GM04504 (cell line): ENCODE results near the gene ACKR2.
A peak's percentile ranks its signal among the peaks of the same experiment; 100 is the strongest.
"Not testable (repeated sequence)": the region's sequence is repeated elsewhere in the genome, so short reads cannot be mapped to it uniquely, and the experiment has no call there.

Experiments used
- DNase-seq: peaks from one replicate; pipeline ENCODE4 v3.0.0-alpha.2; 2012; ENCODE audit warnings: low read depth

Gene ACKR2

DNA sequence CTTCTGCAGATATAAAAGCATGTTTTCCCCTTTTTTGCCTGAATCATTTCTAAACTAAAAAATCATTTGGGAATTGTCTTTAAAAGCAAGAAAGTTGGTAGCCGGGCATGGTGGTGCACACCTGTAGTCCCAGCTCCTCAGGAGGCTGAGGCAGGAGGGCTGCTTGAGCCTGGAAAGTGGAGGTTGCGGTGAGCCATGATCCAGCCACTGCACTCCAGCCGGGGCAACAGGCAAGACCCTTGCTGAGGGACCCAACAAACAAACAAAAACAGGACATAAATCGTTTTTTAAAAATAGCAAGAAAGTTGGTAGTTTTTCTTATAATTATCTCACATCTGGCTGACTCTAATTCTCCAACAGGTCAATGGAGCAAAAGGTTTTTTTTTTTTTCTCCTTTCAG lies 7.5 kb upstream of the ACKR2 start:
- DNase-seq, result no peak

DNA sequence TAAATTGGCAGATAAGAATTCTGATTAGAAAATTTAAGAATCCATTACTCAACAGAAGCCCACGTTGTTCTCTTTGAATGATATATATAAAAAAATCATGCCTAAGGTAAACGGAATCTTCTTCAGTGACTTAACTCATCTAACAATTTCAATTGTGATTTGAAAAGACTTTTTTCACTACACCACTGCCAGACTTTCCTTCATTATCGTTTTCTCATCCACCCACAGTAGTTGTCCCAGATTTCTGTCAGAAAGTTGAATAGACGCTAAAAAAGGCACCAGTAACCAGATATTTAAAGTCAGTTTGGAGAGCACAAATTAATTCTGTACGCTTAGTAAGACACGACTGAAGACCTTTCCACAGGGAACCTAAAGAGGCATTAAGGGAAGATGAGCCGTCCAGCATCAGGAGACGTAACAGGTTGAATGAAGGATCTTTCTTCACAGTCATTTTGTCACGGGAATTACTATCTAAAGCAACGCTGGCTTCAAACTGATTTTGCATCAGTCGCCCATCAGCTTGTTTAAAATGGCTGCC lies 6.3 kb upstream of the ACKR2 start:
- DNase-seq, result no peak

DNA sequence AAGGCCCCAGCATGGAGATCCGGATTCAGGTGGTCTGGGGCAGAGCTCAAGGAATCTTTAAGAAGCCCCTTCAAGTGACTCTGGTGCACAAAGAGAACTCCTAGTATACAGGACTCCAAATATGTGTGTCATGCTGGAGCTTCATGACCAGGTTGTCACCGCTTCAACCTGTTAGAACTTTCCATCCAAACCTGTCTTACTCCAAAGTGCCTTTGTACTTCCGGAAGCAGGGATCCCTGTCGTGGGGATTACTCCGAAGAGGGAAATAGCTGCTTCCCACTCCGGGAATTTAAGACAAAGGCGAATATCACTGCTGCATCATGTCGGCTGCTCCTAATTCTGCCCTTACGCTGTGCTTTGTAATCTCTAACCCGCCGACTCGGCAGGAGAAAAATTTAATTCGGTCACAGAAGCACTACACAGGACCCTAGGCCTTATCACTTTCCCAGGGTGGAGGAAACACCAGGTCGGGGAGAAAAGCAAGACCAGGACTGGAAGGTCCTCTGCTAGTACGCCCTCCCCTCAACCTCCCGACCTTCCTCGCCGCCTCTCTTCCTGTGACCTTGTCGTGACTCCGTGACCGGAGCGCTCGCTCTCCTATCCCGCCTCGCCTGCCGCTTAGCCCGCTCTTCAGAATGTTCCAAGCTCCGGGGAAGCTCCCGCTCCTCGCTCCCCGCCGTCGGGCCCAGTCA lies 5.7 kb upstream of the ACKR2 start:
- peak; percentile 9 for DNase-seq

DNA sequence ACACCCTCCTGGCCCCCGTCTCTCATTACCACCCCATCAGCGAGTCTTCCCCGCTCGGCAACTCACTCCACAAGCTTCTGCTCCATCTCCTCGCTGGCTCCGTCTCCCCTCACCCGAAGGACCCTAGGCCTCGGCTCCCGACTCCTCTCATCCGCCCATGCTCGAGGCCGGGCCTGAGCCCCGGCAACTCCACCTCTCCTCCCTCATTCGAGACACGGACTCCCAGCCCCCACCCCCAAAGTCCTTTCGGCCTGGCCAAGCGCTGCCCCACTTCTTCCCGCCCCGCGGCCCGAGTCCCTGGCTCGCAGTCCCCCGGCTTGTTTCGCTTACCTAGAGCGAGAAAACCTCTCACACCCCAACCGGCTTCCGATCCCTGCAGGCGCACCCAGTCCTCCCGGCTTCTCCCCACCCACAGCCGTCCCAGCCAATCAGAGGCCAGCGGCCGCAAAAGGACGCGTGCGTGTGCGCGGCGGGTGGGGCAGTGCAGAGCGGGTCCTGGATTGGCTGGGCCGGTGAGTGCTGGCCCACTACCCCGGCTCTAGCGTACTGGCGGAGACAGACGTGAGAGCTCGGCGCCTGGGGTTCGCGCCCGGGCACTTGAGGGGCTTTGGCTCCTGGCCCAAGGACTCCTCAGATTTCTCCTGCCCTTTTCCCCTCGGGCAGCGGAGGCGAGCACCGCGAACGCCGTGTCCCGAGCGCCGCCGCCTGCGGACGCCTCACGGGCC lies 5.0 kb upstream of the ACKR2 start, which contains the start of gene HIGD1A:
TSS of gene HIGD1A (minus strand) at position 385 of the 725 bp plus-strand sequence. CDS start 10,237 bp downstream, outside the sequence.
- peak; percentile 84 for DNase-seq

DNA sequence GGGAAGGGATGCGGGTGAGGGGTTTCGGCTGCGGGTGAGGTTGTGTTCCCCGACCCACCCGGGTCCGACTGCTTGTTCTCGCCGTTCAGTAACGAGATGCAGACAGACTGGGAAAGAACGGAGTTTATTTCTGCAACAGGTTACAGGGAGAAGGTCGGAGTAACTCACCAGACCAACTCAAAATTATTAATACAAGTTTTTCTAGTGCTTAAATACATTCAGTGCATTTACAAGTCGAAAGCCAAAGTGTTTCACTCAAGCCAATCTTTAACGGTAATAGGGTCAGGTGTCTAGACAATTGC lies 4.5 kb upstream of the ACKR2 start:
- no peak for DNase-seq

DNA sequence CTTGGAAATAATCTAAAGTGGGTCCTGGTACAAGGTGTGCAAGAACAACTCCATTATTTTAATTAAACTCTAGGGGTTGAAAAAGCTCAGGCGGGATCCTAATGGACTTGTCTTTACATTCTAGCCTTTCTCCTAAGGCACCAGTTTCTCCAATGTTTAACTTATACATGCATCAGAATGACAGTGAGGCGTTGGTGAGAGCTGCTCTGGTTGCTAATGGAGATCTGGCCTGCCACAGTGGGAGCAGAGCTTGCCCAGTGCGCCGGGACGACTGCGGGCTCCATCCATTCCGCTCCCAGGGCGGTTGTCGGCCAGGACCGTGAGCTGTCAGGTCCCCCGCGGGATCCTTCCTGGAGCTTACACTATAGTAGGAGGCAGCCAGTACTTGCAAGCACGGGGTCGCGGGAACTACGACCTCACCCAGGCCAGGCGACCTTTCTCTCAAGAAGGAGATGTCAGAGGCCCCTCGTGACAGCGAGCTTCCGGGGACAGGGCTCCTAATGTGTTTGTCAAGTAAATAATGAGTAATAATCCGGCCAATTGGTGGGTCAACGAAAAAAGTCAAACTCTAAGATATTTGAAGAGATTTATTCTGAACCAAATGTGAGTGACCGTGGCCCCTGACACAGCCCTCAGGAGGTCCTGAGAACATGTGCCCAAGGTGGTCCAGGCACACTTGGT lies 4.0 kb upstream of the ACKR2 start:
- DNase-seq, result no peak

DNA sequence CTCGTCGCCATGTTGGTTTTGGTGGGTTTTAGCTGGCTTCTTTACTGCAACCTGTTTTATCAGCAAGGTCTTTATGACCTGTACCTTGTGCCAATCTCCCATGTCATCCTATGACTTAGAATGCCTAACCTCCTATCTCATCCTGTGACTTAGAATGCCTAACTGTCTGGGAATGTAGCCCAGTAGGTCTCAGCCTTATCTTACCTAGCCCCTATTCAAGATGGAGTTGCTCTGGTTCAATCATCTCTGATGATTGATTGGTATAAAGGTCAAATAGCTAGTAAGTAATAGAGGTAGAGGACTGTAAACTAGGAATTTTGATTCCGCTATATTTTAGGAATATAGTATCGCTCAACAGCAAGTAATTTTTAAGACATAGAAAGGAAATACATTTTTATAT lies 1.3 kb upstream of the ACKR2 start:
- no peak for DNase-seq

DNA sequence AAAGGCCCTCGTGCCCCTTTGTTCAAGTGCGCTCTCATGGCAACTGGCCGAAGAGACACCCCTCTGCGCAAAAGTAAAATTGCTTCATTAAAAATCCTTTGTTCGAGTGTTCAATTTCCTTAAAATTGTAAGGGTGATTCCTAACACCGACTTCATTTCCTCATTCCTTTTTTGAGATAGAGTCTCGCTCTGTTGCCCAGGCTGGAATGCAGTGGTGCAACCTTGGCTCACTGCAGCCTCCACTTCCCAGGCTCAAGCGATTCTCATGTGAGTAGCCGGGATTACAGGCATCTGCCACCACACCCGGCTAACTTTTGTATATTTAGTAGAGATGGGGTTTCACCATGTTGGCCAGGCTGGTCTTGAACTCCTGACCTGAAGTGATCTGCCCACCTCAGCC lies 1.5 kb downstream of the ACKR2 start:
- DNase-seq, result not testable (repeated sequence)

DNA sequence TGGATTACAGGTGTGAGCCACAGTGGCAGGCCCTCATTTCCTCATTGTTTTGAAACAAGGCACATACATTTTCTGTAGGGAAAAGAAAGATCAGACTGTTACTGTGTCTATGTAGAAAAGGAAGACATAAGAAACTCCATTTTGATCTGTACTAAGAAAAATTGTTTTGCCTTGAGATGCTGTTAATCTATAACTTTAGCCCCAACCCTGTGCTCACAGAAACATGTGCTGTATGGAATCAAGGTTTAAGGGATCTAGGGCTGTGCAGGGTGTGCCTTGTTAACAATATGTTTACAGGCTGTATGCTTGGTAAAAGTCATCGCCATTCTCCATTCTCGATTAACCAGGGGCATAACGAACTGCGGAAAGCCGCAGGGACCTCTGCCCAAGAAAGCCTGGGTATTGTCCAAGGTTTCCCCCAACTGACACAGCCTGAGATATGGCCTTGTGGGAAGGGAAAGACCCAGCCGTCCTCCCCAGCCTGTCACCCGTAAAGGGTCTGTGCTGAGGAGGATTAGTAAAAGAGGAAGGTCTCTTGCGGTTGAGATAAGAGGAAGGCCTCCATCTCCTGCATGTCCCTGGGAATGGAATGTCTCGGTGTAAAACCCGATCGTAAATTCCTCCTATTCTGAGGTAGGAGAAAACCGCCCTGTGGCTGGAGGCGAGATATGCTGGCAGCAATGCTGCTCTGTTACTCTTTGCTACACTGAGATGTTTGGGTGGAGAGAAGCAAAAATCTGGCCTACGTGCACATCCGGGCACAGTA lies 2.1 kb downstream of the ACKR2 start:
- DNase-seq, result not testable (repeated sequence)

DNA sequence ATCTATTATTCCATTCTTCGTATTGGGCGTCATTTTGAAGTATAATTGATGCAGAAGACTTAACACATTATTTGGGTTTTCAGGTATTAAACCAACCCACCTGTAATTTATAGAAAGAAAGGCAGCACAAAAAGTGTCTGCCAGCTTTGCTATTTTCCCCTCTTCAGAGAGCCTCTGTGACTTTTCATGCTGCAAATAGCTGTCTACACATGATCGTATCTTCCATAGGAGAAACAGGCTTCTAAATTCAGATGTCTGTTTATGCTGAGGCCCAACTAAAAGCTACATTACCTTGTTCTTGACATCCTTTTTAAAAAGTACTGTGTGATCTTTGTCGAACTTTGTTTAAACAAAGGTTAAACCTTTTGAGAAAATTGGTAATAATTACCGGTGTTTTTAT lies 5.0 kb downstream of the ACKR2 start:
- DNase-seq, result no peak

DNA sequence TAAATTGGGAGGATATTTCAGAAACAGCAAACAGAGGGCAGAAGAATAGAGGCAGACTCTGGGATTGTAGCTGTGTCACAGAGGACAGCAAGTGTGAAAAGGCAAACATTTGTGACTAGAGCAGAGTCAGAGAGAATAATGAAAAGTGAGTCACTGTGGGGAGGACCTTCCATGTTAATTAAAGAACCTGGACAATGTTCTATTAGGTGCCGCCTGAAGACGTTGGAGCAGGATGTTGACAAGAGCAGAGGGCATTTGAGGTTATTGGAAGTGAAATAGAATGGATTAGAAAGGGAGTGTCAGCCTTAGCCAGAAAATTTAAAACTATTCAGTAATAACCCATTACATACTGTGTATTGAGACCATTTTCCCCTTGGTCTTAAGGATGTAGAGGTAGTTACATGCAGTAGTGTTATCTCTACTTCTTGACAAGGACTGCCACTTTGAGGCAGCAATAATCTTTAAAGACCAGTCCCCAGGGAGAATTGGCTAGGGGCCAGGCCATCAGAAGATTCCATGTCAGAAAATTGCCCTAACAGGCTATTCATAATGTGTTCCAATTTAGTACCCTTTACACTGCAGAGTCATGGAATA lies 5.8 kb downstream of the ACKR2 start:
- no peak for DNase-seq

DNA sequence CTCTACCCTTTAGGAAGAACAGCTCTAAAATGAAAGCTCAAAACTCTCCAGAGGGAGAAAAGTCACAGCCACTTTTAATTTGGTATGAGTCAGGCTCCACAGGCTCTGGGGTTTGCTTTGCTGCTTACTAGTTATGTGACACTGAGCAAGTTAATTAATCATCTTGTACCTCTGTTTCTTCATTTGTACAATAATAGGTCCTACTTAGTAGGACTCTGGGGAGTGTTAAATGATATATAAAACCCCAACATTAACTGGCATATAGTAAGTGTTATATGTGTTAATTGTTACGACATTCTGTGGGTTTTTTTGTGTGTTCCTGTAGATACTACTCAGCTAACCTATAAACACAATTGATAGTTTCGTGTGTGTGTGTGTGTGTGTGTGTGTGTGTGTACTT lies 6.6 kb downstream of the ACKR2 start:
- no peak for DNase-seq

DNA sequence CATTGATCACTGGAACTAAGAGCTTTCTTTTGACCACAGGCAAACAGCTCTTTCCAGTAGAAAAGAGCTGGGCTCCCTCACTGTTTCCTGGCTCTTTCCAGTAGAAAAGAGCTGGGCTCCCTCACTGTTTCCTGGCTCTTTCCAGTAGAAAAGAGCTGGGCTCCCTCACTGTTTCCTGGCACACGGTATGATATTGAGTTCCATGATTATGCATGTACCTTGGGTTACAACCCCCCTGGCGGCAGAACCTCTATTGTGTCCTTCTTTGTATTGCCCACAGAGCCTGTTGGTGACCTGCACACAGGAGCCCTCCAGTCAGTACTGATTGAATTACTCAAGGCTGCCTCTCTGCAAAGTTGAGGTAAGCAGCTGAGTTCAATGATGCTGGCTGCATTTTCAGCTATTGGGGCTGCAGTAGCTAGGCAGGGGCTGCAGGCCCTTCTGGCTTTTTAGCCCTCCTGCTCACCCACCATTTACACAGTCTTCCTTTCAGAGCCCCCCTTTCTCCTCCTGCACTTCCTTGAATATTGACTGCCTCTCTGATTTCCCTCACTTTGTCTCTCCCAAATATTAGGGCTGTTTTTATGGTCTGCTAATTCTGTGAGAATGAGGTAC lies 10.2 kb downstream of the ACKR2 start:
- no peak for DNase-seq

DNA sequence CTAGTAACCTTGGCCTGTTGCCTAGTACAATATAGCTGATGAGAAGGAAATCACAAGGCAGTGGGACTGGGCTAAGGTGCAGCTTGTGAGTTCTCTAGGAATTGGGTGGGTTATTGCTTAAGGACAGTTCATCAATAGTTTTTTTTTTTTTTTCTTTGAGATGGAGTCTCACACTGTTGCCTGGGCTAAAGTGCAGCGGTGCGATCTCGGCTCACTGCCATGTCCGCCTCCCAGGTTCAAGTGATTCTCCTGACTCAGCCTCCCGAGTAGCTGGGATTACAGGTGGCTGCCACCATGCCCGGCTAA lies 11.5 kb downstream of the ACKR2 start:
- DNase-seq, result no peak

DNA sequence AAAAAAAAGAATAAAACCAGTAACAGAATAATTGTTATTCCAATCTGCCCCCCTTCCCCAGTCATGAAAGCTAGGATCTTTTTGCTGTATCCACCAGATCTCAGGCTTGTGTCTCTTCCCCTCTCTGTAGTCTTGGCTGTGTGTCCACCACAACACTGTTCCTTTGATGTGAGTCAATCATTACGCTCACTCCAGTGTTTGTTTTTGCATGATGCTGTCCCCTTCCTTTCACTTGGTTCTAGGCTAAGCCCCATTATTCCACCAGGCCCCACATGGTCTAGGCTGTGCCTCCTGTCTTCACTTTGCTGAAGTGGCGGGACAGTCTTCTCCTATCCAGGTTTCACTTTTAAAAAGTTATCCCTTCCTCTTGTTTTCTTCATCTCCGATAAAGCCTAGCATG lies 13.6 kb downstream of the ACKR2 start:
- no peak for DNase-seq

DNA sequence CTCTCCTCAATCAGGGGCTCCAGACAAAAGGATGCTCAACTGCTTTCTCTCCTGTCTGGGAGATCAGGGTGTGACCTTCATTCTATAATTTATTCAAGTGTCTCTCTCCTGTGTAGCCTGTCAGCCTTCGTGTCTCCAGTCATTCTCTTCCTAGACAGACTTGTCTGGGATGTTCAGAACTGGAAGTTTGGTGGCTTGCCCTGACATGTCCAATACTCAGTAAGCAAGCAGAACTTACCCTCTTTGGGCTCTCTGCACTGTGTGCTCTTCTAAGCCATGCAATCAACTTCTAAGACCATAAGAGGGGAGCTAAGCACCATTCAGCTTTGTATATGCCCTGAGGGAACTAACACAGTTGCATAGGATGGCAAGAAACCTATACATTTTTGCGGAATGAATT lies 14.1 kb downstream of the ACKR2 start:
- DNase-seq, result no peak

DNA sequence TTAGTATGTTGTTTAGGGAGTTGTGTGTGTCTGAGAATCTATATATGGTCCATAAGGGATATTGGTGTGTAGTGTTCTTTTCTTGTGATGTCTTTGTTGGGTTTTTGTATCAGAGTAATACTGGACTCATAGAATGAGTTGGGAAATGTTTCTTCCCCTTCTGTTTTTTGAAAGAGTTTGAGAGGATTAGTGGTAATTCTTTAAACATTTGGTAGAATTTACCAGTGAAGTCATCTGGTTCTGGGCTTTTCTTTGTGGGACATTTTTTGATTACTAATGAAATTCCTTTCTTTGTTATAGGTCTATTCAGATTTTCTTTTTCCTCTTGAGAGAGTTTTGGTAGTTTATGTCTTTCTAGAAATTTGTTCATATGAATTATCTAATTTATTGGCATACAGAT lies 16.9 kb downstream of the ACKR2 start:
- no peak for DNase-seq

DNA sequence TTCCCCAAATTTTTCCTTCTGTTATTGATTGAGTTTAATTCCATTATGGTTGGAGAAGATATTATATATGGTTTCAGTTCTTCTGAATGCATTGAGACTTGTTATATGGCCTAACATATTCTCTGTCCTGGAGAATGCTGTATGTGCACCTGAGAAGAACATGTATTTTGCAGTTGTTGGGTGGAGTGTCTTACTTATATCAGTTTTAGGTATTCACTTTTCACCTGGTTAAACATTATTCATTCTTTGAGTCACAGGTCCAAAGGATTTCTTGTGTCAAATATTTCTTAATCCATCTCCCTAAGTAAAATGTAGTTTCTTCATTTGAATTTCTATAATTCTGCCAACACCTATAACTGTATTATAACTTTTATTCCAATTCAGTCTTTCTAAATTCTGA lies 17.8 kb downstream of the ACKR2 start:
- no peak for DNase-seq

DNA sequence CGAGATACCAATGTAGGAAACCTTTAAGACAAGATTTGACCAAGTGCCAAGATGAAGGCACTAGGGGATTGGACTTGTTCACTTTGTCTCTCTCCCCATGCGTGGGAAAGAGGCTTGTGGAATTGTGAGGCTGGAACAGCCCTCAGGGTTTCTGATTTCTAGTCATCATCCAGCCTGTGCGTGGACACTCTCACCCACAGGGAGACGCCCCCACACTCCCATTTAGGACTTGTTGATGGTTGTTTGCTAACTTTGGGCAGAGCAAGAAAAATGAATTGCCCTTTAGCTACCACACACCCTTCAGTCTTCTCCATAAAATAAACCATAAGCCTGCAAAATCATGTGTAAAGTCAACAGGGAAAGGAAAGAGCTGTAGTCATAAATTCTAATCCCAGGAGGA lies 18.4 kb downstream of the ACKR2 start:
- DNase-seq, result no peak

DNA sequence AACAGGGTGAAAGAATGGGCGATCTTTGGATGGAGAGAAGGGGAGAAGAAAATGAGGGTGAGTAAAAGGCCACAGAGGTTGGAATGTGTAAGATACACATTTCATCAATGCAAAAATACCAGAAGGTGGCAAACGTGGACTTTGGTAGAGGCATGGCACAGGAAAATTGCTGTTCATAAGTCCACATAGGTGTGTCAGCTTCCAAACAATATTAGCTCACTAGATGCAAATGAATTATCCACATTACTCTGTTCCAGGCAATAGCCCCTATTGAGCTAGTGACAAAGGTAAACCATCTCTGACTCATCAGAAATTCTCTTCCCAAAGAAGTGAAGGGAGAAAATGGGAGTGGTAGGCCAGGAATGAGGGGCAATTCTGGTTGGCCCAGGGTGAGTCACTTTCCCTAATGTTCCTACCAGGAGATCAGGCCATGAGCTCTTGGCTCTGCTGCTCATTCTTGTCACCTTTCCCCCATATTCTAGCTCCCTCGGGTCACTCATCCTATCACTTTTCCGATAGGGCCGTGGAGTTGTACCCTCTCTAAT lies 19.9 kb downstream of the ACKR2 start:
- no peak for DNase-seq

DNA sequence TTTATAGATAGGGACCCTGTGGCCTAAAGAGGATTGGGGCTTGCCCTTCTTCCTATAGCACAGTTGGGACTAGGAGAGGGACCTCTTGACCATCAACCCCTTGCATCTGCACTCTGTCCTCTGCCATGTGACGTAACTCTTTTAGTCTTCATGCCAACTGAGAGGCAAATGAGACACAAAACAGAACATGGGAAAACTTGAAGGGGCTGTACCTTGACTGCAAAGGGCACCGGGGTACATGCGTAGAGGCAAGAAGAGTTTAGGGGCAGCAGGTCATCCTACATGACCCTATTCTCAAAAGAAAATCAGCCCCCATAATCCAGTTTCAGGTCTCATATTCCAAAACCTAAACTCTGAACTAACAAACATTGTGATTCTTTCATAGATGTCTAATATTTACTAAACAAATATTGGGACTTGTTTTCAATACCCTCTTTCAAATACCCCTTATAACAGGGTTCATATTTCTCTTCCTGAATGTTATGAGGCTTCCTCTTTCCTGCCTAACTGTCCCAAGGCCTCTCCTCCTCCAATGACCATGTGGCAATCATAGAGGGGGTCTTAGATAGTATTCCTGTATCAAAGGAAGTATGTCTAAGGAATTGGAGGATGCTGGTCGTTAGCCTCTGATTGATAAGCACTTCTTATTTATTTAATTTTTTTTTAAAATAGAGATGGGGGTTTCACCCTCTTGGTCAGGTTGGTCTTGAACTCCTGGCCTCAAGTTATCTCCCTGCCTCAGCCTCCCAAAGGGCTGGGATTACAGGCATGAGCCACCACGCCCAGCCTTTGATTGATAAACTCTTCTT lies 20.6 kb downstream of the ACKR2 start:
- no peak for DNase-seq
